HFF-Myc (cell line): Measurements from ENCODE around the gene PER2.
"Not testable (repeated sequence)": the region's sequence is repeated elsewhere in the genome, so short reads cannot be mapped to it uniquely, and the experiment has no call there.

ENCODE experiments used
- DNase-seq: peaks from one replicate; pipeline ENCODE4 v3.0.0-alpha.2; 2011; ENCODE audit warnings: low read depth; ENCODE audit errors: extremely low read depth
- H3K4me3 ChIP-seq: replicated peaks from 2 replicates; pipeline ENCODE4 v1.5.1; 2011; ENCODE audit warnings: low read depth, mild to moderate bottlenecking, control low read depth, low read length
- TF ChIP-seq, protein P1 (sequence below): IDR thresholded peaks from 2 replicates; pipeline ENCODE4 v1.5.1; 2012; ENCODE audit warnings: mild to moderate bottlenecking, low read depth, low read length, control low read depth; ENCODE audit errors: missing control alignments

Gene PER2

DNA sequence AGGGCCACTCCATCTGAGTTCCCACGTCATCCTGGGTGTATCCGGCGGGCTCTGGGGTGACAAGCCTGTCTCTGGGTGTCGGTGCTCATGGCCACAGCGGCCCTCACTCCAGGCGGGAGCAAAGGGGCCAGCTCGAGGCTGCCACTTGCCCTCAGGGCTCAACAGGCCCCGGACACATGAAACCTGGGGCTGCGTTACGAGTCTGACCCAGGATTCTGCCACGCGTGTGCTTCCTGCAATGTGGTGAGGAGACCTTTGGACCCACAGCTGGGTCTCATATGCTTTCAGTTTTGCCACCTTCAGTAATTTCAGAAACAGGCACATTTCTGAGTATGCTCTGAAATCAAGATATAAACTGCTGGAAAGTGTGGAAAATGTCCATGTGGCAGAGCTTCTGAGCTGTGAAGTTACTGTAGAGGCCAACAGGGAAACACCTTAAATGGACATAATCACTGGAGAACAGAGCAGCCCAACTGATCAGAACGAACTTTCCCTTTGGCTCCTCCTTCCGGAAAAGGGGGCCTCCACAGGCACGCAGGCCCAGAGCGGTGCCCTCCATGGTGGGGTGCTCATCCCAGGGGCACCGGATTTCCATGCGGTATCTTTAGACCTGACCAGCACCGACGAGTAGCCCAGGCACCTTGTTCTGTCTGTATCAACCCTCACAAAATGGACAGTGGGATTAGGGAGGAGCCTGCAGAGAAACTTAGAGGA is 14.1 kb downstream of the PER2 start:
- H3K4me3 ChIP-seq: no peak overlapping the region
- TF ChIP-seq, protein P1, sequence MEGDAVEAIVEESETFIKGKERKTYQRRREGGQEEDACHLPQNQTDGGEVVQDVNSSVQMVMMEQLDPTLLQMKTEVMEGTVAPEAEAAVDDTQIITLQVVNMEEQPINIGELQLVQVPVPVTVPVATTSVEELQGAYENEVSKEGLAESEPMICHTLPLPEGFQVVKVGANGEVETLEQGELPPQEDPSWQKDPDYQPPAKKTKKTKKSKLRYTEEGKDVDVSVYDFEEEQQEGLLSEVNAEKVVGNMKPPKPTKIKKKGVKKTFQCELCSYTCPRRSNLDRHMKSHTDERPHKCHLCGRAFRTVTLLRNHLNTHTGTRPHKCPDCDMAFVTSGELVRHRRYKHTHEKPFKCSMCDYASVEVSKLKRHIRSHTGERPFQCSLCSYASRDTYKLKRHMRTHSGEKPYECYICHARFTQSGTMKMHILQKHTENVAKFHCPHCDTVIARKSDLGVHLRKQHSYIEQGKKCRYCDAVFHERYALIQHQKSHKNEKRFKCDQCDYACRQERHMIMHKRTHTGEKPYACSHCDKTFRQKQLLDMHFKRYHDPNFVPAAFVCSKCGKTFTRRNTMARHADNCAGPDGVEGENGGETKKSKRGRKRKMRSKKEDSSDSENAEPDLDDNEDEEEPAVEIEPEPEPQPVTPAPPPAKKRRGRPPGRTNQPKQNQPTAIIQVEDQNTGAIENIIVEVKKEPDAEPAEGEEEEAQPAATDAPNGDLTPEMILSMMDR: no peak
- DNase-seq: no peak

DNA sequence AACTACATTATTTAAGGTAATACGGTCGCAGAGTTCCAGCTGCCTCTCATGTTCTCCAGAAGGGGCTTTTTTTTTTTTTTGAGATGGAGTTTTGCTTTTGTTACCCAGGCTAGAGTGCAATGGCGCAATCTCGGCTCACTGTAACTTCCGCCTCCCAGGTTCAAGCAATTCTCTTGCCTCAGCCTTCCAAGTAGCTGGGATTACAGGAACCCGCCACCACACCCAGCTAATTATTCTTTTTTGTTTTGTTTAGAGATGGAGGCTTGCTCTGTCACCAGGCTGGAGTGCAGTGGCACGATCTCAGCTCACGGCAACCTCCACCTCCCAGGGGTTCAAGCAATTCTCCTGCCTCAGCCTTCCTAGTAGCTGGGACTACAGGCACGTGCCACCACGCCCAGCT is 15.0 kb downstream of the PER2 start:
- H3K4me3 ChIP-seq, DNase-seq: not testable (repeated sequence)

DNA sequence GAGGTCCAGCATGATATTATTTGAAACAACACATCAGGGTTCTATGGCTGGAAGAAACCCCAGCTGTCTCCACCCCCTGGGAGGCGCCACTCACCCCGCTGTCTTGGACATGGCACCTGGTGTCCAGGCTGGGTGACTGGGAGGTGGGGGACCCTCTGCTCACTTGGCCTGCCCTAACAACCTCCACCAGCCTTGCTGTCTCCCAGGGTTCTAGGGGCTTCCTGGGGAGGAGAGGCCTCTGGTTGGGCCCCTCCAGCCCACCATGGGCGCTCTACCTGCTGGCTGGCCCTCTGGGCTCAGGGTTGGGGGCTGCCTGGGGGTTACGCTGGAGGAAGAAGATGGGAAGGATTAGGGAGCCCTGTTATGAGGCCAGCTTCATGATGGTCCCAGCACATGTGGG is 16.3 kb downstream of the PER2 start:
- DNase-seq: no peak
- TF ChIP-seq, protein P1: no peak
- H3K4me3 ChIP-seq: no peak overlapping the region

DNA sequence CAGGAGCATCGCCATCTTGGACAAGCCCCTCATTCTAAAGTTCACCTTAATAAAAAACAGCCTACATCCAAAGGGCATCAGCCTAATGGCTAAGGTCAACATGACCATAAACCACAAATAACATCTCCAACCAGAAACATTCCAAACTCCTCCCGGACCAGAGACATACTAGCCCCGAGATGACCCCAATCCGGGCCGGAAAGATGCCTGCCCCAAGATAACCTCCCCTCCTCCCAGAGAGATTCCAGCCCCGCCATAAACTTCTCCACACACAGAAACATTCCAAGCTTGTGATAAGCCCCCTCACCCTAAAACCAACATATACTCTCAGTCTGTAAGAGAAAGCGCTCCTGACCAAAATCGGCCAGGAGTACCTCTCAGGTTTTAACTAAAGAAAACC is 16.7 kb downstream of the PER2 start:
- not testable (repeated sequence) for H3K4me3 ChIP-seq, DNase-seq

DNA sequence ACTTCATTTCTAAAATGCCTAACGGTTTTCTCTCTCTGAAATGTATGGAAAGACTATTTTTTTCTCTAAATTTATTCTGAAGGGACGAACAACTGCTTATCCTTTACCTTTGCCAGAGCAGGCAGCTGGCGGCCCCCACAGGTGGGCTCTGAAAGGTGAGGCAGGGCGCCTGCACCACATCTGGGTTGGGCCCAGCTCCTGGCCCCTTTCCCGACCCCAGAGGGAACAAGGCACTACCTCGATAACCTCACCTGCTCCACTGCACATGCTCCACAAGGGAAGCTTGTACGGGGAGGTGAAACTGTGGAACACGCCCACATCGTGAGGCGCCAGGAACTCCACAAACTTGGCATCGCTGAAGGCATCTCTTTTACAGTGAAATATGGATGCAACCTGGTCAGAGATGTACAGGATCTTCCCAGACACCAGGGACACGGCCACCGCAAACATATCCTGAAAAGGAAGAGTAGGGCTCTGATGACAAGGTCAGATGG is 17.3 kb downstream of the PER2 start:
- no peak overlapping the region for H3K4me3 ChIP-seq
- DNase-seq: no peak
- TF ChIP-seq, protein P1: no peak

DNA sequence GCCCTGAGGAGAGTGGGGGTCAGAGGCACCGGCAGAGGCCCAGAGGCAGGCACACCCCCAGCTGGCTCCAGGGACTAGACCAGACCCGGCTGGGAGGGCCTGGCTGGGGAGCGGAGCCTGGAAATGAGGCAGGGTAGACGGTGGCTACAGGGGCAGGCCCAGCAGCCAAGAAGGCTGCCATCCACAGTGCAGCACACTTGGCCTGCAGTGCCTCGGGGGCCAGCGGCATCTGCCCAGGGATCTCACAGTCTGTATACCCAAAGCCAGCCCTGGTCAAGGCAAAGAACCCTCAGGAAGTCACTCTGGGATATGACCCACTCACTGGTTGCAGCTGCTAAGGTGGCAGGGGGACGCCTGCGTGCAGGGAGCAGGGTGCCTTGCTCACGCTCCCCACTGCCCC is 17.8 kb downstream of the PER2 start:
- TF ChIP-seq, protein P1: no peak

DNA sequence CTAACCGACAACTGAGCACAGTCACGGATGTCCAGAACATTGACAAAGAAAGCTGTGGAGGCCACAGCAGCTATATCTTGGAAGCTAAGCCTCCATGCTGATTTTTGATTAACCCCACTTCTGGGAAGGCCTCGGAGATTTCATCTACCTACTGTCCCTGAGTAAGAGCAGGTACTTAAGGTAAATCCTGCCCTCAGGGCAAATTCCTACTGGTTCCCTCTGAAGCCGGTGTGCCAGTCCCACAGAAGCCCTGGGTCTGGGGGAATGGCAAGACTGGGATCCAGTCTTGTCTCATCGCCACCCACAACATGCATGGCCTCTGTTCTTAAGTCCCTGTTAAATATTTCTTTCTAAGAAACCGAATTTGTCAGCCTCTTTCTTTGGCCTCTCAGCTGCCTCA is 18.7 kb downstream of the PER2 start:
- no peak overlapping the region for H3K4me3 ChIP-seq
- DNase-seq: no peak
- TF ChIP-seq, protein P1: no peak

More for the DNA sequence above, 17.8 kb downstream of the PER2 start:
- no peak for DNase-seq
- H3K4me3 ChIP-seq: no peak overlapping the region
